NCI-H146 treated with DMSO at 0.1 percent for 48 hours (cell line): Measurements from ENCODE around the gene KIN.
"Not testable (repeated sequence)": the region's sequence is repeated elsewhere in the genome, so short reads cannot be mapped to it uniquely, and the experiment has no call there.

Experiments used
- DNase-seq: peaks from one replicate; lab custom pipeline; 2025; ENCODE audit not compliant: unreplicated experiment; lab: John Stamatoyannopoulos, UW

The KIN gene

DNA sequence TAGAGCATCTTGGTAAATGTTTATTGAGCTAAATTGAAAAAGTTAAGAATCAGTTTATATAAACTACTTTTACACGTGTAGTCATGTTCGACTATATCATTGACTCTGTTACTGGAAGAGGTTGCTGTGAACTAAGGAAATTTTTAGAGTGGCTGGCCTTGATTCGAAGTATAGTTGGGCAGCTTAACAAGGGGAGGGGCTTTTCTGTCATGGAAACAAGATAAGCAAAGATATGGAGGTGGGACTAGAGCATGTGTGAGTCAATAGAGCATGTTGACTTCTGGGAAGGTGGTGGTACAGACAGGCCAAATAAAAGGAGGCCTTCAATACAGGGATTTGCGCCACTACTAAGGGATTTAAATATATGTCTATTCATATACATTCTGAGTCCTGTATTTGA lies 7.8 kb upstream of the KIN start:
- no peak for DNase-seq

DNA sequence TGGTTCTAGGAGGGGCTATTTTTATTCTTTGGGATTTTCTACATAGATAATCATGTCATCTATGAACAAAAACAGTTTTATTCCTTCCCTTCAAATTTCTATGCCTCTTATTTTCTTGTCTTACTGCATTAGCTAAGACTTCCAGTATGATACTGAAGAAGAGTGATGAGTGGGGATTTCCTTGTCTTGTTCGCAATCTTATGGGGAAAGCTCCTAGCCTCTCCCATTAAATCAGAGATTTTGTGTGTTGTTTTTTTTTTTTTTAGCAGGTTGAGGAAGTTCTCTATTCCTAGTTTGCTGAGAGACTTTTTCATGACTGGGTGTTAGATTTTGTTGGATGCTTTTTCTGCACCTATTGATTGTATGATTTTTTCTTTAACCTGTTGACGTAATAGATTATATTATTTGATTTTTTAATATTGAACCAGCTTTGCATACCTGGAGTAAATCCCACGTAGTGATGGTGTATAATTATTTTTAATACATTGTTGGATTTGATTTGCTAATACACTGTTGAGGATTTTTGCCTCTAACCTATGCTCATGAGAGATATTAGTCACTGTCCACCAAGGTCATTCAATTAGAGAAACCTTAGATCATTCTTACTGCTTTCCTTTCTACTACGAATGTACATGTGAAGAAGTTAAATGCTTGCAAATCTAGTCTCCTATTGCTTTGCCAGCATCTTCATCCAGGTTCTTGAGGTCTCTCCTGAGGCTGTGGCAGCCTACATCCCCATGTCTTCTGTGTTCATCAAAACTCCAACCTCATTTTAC lies 6.6 kb upstream of the KIN start:
- DNase-seq = no peak

DNA sequence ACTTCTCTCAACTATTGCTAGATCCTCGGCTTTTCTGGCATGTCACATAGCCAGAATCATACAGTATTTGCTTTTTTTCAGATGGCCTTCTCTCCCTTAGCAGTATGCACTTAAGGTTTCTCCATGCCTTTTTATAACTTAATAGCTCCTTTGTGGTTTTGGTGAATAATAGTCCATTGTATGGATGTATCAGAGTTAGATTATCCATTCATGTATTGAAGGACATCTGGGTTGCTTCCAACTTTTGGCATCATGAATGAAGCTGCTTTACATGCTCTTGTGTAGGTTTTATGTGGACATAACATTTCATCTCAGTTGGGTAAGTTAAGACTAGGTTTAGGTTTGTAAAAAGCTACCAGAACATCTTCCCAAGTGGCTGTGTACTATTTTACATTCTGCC lies 4.7 kb upstream of the KIN start:
- no peak for DNase-seq

DNA sequence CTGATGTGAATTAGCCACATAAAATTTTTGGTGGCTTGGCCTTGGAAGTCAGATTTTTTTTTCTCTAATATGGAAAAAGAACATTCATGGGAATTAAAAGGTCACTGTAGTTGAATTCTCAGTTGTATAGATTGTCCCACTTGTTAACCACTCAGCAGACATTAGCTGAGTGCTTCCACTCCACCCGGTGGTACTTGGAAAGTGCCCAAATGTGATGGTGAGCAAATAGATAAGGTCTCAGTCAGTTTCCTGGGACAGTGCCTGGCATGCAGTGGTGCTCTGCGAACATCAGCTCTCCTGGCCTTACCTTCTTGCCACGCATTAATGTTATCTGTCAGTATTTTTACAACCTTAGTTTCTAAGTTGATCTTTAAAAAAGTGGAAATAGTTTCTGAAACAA lies 1.6 kb upstream of the KIN start:
- DNase-seq = no peak

DNA sequence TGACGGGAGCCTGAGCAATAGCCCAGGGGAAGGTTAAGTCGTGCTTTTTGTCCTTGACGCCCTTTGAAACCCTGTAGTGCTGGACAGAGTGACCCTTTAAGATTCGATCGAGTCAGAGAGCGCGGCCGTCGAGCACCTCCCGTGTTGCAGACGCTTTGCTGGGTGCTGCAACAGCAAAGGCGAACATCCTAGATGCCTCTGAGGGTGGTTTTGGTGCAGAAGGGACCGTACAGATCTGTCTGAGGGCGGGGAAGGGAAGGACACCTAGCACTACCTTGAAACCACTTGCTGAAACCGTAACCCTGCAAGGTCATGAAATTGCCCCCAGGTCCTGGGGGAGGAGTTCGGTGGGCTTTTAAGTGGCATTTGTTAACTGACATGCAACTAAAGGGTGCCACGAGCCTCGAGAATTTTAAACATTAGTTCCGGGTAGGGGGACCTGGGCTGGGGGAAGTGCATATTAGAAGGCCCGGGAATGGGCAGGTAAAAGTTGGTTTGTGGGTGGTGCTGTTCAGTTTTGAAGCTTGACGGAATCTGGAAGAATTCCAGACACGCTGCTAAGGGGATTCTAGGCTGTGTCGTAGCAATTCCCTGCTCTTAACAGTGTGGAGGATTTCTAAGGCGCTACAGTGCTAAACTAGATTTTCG lies 970 bp upstream of the KIN start:
- DNase-seq = no peak

DNA sequence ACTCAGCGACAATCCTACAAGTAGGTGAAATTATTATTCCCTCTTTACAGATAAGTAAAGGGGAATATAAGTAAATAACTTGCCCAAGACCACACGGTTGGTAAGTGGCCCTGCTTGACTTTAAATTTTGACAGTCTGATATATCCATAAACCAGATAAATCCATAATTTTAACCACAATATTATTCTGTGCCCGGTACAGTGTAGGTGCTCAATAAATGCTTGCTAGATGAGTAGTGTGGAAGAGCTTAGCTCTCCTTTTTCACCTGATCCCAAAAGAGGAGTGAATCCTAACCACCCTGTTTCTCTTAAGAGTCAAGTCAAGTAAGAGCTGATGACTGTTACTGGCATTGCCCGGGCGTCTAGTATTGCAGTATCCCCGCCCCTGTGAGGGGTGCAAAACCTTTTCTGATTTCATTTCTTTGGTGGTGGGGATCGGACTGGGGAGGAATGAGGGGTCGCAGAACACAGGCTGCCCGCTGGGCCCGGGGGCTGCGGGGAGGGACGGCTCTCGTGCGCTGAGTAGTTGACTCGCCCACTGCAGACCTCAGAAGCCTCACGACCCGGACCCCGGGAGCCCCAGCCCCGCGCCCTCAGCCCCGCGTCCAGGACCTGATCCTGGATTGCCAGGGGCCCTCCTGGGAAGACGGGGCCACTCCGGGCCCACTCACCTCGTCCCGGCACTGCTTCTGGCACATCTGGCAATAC lies 490 bp downstream of the KIN start:
- no peak for DNase-seq

DNA sequence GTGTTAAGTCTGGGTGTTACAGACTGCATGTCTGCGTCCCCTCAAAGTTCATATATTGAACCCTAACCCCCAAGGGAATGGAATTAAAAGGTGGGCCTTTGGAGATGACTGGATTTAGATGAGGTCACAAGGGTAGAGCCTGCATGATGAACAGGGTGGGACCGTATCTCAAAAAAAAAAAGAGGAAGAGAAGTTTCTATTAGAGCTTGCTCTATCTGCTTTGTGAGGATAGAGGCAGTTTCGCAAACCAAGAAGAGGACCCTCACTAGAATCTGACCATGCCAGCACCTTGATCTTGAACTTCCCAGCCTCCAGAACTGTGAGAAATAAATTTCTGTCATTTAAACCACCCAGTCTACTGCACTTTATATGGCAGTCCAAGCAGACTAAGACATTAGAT lies 1.4 kb downstream of the KIN start:
- DNase-seq = no peak

DNA sequence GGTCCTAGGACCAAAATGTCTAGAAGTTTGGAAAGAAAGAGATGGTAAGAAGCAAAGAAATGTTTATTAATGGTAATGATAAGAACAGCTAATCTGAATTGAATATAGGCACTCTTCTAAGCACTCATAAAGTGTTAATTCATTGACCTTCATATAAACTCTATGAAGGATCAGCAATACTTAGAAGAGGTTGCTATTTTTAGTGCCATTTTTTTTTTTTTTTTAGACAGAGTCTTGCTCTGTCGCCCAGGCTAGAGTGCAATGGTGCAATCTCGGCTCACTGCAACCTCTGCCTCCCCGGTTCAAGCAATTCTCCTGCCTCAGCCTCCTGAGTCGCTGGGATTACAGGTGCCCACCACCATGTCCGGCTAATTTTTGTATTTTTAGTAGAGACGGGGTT lies 5.6 kb downstream of the KIN start:
- DNase-seq = not testable (repeated sequence)

DNA sequence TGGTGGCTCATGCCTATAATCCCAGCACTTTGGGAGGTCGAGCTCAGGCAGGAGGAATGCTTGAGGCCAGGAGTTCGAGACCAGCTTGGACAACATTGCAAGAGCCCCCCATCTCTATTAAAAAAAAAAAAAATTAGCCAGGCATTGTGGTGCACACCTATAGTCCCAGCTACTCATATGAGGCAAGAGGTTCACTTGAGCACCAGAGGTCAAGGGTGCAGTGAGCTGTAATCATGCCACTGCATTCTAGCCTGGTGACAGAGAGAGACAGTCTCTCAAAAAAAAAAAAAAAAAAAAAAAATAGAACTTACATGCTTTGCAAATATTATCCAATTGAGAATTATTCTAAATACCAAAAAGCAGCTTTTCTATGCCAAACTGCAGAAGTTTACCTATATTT lies 11.0 kb downstream of the KIN start:
- no peak for DNase-seq

DNA sequence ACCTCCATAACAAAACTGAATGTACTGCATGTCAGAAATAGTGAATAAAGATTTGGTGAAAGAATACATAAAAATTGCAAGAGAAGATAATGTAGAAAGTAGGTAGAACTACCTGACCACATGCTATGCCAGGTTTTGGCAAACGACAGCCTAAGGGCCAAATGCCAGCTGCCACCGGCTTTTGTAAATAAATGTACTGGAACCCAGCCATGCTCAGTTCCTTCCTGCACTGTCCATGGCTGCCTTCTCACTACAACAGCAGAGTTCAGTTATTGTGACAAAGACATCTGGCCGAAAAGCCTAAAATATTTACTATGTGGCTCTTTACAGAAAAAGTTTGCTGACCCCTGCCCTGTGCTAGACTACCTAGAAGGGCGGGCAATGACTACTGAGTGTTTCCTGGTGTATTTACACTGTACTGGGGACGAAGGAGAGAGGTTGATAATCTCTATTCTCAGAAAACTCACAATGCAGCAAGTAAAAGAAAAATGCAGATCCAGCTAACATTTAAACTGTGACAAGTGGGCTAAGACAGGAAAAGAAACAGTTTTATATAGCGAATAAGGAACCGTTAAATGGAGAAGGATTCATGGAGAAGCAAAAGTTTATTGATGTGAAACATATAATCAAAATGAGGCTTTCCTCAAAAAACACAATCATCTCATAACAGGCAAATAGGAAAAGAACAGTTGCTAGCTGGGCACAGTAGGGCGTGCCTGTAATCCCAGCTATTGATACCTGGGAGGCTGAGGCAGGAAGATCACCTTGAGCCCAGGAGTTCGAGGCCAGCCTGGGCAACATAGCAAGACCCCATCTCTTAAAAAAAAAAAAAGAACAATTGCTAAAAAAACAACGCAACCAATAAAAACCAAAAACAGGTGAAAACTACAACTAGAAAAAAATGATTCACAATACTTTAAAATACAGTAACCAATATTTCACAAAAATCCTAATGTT lies 13.7 kb downstream of the KIN start:
- DNase-seq = no peak

DNA sequence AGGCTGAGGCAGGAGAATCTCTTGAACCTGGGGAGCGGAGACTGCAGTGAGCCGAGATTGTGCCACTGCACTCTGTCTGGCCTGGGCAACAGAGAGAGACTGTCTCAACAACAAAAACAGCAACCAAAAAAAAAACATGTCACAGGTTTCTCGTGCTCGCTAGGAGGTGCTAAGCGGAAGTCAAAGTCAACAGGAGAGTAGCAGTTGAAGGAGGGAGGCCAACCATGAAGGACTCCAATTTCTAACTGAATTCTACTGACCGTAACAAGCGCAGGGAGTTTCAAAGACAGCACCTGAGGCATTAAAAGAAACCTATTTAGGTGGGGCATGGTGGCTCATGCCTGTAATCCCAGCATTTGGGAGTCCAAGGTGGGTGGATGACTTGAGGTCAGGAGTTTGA lies 19.4 kb downstream of the KIN start:
- no peak for DNase-seq

DNA sequence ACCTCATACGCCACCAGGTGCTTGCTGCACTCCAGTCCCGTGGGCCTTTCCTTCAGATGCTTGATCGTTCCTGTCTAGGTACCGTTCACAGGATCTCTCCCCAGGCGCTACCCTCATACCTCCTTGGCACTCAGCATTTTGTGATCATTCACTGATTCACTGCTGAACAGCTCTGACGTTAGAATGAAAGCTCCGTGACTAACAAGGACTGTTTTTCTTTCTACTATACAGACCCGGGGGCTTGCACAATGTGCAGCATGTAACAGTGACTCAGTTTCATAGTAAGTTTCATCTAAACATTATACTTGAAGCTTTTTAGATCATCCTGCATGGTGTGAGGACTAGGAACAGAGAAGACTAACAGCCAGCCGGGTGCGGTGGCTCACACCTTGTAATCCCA lies 20.6 kb downstream of the KIN start:
- no peak for DNase-seq

DNA sequence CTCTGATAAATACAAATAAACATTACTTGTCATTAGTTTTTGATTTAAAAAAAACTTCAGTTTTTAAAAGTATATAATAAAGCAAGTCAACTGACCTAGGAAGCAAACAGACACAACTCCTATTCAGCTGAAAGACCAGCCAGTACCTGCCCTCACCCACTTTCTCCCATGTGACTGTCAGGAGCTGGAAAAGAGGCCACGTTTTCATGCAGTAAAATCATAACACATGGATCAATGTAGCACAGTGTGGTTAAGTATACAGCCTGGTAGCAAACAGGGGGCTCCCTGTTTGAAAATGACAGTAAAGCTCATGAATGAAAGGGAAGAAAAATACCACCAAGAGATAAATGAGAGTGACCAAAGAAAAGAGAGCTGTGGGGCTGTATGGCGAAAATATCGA lies 21.6 kb downstream of the KIN start:
- no peak for DNase-seq

DNA sequence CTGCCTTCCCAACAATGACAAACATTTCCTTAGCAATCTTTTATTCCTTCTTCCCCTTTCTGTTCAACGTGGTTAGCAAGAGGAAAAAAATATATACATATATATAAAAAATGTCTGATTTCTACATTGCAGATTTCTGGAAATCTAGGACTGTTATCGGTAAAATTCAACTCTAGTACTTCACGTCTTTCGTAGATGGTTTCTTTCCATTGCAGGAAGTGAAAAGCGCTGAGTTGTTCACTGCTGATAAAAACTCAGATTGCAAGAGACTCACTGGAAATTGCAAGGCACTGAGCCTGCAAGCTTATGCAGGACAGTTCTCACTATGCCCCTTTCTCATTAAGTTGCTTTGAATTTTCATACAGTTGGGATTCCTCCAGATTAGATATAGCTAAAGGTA lies 23.9 kb downstream of the KIN start:
- no peak for DNase-seq

DNA sequence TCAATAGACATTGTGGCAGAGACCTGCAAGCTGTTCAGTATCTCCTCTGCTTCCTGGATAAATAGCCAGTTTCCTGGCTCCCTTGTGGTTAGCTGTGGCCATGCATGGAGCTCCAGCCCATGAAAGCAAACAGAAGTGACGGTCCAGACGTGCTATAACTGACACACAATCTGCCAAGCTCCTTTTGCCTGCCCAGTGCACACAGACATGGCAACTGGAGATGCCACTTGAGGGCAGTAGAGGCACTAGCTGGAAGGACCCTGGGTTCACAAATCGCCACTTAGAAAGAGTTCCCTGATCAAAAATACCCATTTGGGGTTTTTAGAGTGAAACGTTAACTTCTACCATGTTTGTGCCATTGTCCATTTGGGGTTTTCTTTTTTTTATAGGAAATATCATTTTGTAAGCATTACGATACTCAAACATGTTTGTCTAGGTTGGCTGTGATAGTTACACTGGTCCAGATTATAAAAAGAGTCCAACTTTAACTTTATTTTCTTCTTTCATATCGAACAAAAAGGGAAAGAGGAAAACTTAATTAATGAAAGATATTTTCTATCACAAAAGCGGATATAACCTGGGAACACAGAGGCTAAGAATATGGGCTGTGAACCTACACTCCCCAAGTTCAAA lies 31.3 kb downstream of the KIN start:
- DNase-seq = no peak

DNA sequence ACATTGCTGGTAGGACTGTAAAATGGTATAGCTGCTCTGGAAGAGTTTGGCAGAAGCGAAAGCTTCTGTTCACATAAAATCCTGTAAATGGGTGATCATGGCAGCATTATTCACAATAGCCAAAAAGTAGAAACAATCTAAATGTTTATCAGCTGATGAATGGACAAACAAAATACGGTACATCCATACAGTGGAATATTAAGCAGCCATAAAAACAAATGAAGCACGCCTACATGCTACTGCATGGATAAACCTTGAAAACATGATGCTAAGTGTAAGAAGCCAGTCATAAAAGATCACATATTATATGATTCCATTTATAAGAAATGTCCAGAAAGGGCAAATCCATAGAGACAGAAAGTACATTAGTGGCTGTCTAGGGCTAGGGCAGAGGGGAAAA lies 32.7 kb downstream of the KIN start:
- DNase-seq = no peak

DNA sequence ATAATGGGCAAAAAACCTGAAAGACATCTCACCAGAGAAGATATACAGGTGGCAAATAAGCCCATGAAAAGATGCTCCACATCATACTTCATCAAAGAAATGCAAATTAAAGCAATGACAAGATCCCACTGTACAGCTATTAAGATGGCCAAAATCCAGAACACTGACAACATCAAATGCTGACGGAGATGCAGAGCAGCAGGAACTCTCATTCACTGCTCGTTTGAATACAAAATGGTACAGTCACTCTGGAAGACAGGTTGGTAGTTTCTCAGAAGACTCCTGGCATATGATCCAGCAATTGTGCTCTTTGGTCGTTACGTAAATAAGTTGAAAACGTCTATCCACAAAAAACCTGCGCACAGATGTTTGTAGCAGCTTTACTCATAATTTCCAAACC lies 35.5 kb downstream of the KIN start:
- DNase-seq = no peak

DNA sequence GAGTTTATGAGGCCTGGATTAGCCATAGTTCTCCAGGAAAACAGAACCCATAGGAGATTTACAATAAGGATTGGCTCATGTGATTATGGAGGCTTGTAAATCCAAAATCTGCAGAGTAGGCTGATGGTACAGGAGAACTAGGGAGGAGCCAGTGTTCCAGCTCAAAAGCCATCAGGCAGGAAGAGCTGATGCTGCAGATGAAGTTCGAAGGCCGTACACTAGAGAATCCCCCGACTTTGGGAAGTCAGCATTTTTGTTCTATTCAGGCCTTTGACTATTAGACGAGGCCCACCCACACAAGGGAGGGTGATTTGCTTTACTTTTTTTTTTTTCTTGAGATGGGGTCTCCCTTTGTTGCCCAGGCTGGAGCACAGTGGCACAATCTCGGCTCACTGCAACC lies 37.6 kb downstream of the KIN start:
- DNase-seq = no peak

DNA sequence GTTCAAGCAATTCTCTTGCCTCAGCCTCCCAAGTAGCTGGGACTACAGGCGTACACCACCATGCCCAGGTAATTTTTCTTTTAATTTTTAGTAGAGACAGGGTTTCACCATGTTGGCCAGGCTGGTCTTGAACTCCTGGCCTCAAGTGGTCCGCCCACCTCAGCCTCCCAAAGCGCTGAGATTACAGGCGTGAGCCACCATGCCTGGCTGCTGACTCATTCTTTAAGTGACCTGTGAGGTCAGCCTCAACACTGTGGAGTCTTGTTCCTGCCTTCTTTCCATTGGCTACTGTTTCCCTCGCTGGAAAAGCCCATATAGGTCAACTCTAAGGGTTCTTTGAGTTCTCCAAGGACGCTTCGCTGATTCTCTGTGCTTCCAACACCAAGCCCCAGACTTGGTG lies 39.2 kb downstream of the KIN start:
- not testable (repeated sequence) for DNase-seq

DNA sequence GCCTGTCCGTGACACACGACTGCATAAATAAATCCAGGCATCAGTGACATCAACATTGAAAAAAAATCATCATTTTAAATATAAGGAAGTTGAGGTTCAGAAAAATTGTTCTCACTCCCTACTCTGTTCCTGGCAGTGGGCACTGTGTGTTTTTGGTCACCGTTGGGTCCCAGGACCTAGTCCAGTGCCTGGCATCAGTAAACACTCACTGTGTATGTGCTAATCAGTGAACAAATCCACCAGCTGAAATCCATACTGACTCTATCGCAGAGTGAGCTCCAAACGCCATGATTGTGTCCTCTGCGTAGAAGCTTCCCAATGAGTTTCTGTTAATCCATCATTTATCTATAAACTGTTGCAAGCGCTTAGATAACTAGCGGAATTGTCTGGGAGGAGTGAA lies 43.5 kb downstream of the KIN start:
- DNase-seq = no peak
